H1 (cell line): ENCODE measurements around the gene KDSR. TPM values are rescaled to one million over a fixed set of nuclear protein-coding genes. Genes with fewer than 3 reads are reported as not detected.

Experiments
- CBX5 ChIP-seq: fragments of 300-800, 300-1000 bp; sonication (generic); IDR thresholded peaks from 2 replicates; pipeline ENCODE4 v1.7.1; 2016; ENCODE audit warnings: antibody characterized with exemption, low read length, low read depth
- CEBPB ChIP-seq: IDR thresholded peaks from 2 replicates; pipeline ENCODE4 v1.6.1; 2012; ENCODE audit warnings: low read depth, low read length
- CHD7 ChIP-seq: fragments of 300-600 bp; sonication (generic); IDR thresholded peaks from 2 replicates; pipeline ENCODE4 v1.7.1; 2012; ENCODE audit warnings: low read length, moderate library complexity, mild to moderate bottlenecking, inconsistent platforms; ENCODE audit not compliant: insufficient replicate concordance
- E2F6 ChIP-seq: IDR thresholded peaks from 2 replicates; pipeline ENCODE4 v1.6.1; 2012; ENCODE audit warnings: inconsistent platforms
- FOSL1 ChIP-seq: IDR thresholded peaks from 2 replicates; pipeline ENCODE4 v1.6.1; 2011; ENCODE audit warnings: mild to moderate bottlenecking, low read depth, low read length, moderate library complexity; ENCODE audit not compliant: insufficient read depth
- HDAC2 ChIP-seq, 2 experiments: fragments of 300-600 bp in 1 of 2; sonication (generic) in 1 of 2; IDR thresholded peaks; 2 replicates each; pipeline ENCODE4 v1.6.1; 2011 to 2012; ENCODE audit warnings: low read depth in 2 of 2, low read length in 2 of 2, mild to moderate bottlenecking in 2 of 2, moderate library complexity in 2 of 2, borderline replicate concordance in 1 of 2, inconsistent platforms in 1 of 2
- RFX5 ChIP-seq: IDR thresholded peaks from 2 replicates; pipeline ENCODE4 v1.6.1; 2011; ENCODE audit warnings: low read depth, low read length, improper control_type of control experiment, borderline replicate concordance
- RNF2 ChIP-seq: fragments of 200-900, 300-1000 bp; sonication (generic); IDR thresholded peaks from 2 replicates; pipeline ENCODE4 v1.7.1; 2016; ENCODE audit warnings: borderline replicate concordance, low read depth, mild to moderate bottlenecking, antibody characterized with exemption, low read length; ENCODE audit not compliant: poor library complexity, severe bottlenecking; ENCODE audit errors: missing control alignments
- SP2 ChIP-seq: IDR thresholded peaks from 2 replicates; pipeline ENCODE4 v1.6.1; 2012; ENCODE audit warnings: mild to moderate bottlenecking, low read length, inconsistent platforms
- TAF1 ChIP-seq: IDR thresholded peaks from 2 replicates; pipeline ENCODE4 v1.6.1; 2011; ENCODE audit warnings: mild to moderate bottlenecking, low read depth, low read length
- polyA plus RNA-seq, 7 experiments: library from polyadenylated mRNA; depleted of rRNA in 3 of 7; stranded (reverse) in 5 of 7; unstranded in 2 of 7; fragments of >200 nt in 5 of 7; fragments of 200-250 nt in 2 of 7; gene quantifications; 1 replicate in 5 of 7; 2 replicates in 1 of 7; 4 replicates in 1 of 7; pipeline versions ENCODE4 v1.2.1 to v1.2.3, GENCODE V29; 2011 to 2013; ENCODE audit warnings: missing spikeins in 2 of 7, mixed read lengths in 2 of 7
- total RNA-seq: library from RNA; stranded (reverse); fragmentation: NEBNext Ultra II Directional; extraction: Animal tissue kit (Norgen Biotek cat#: 25700); gene quantifications from 2 replicates; pipeline ENCODE4 v1.2.1, GENCODE V29; 2021

The KDSR gene
- total and polyA plus RNA-seq, 2 of the 8 experiments (the other 6 are each of a cell fraction or from before 2014, with no cell fraction given) = 12.4 to 50.5 TPM

GRCh38 chr18:63322206-63322605 is 44.8 kb downstream of the KDSR start (continued):
- TF ChIP-seq CHD7 (no peak), CBX5 (no peak), RNF2 (no peak), CEBPB (no peak), E2F6 (no peak), TAF1 (no peak), SP2 (no peak), HDAC2 (IDR thresholded peaks at IDR 0.05; ENCODE audit: borderline replicate concordance in 1 of 2, low read depth in 2 of 2, low read length in 2 of 2) (no peak), RFX5 (no peak), FOSL1 (no peak)
